GM06990 (cell line): ENCODE results near the gene CACNA1F.

Experiments used
- DNase-seq: peaks from one replicate; pipeline ENCODE4 v3.0.0-alpha.2; 2011; ENCODE audit not compliant: insufficient read length; ENCODE audit errors: extremely low read depth
- H3K27me3 ChIP-seq: replicated peaks from 2 replicates; pipeline ENCODE4 v1.6.0; 2011; ENCODE audit warnings: low read length; ENCODE audit not compliant: control insufficient read depth, insufficient read depth
- H3K36me3 ChIP-seq: 2 replicates; pipeline ENCODE4 v1.5.1; 2011; ENCODE audit warnings: low read length; ENCODE audit not compliant: control insufficient read depth, insufficient read depth
- H3K4me3 ChIP-seq: replicated peaks from 2 replicates; pipeline ENCODE4 v1.5.1; 2011; ENCODE audit warnings: low read depth, mild to moderate bottlenecking, control low read depth, low read length
- CTCF ChIP-seq: IDR thresholded peaks from 2 replicates; pipeline ENCODE4 v1.5.1; 2011; ENCODE audit warnings: low read length, control low read depth, mild to moderate bottlenecking, inconsistent platforms; ENCODE audit not compliant: insufficient read depth, poor library complexity, severe bottlenecking

Gene CACNA1F

GRCh38 chrX:49183701-49184281 is 49.3 kb downstream of the CACNA1F start:
- no peak for TF ChIP-seq CTCF
- Histone ChIP-seq H3K4me3 (no peak overlapping the region), H3K27me3 (no peaks in the 10 kb centered on the region), H3K36me3 (no peaks in the 10 kb centered on the region; the same call in 1 of the 2 replicates)
- DNase-seq = no peak

- Histone ChIP-seq H3K36me3 (peaks cover 3% of the 10 kb centered on the region), H3K27me3 (no peaks in the 10 kb centered on the region), H3K4me3 (no peak overlapping the region)
- no peak for DNase-seq
- no peak for TF ChIP-seq CTCF
These were observed 53.8 kb downstream of the CACNA1F start for GRCh38 chrX:49179358-49179757.

- no peaks in the 10 kb centered on the region for H3K27me3 ChIP-seq
- no peak for TF ChIP-seq CTCF
- H3K4me3 ChIP-seq = no peak overlapping the region
- peaks cover 3% of the 10 kb centered on the region for H3K36me3 ChIP-seq
- DNase-seq = no peak
These were observed 54.6 kb downstream of the CACNA1F start for GRCh38 chrX:49178537-49178936.

GRCh38 chrX:49177873-49178480 is 55.2 kb downstream of the CACNA1F start:
- TF ChIP-seq CTCF = no peak
- H3K36me3 ChIP-seq = peaks cover 3% of the 10 kb centered on the region
- no peaks in the 10 kb centered on the region for H3K27me3 ChIP-seq
- H3K4me3 ChIP-seq = no peak overlapping the region
- no peak for DNase-seq

- Histone ChIP-seq H3K36me3 (peaks cover 3% of the 10 kb centered on the region), H3K27me3 (no peaks in the 10 kb centered on the region)
- DNase-seq = no peak
These were observed 55.8 kb downstream of the CACNA1F start for GRCh38 chrX:49177338-49177833.

More at GRCh38 chrX:49177338-49177833, 55.8 kb downstream of the CACNA1F start:
- TF ChIP-seq CTCF = peak; percentile 16
- H3K4me3 ChIP-seq = no peak overlapping the region
